Activated CD8-positive, alpha-beta T cell treated with anti-CD3 and anti-CD28 coated beads for 36 hours (primary cell): ENCODE measurements around the gene RIMBP2. TPM values are rescaled to one million over a fixed set of nuclear protein-coding genes. Genes with fewer than 3 reads are reported as not detected.

Source experiments
- ATAC-seq: fragments of 200-7000 bp; cut with Tn5 transposase; one replicate; pipeline ENCODE4 v1.10.0; 2021; ENCODE audit warnings: mild to moderate bottlenecking, moderate library complexity
- CTCF ChIA-PET: fragments of 350-600 bp; sonication (Branson Sonifier 250); formaldehyde crosslinking; loops from one replicate; lab custom pipeline; 2021; ENCODE audit warnings: antibody characterized with exemption; lab: Charles Lee
- POLR2A ChIA-PET: fragments of 350-600 bp; sonication (Branson Sonifier 250); formaldehyde crosslinking; loops from one replicate; lab custom pipeline; 2021; ENCODE audit warnings: antibody characterized with exemption; lab: Charles Lee
- DNase-seq: peaks from one replicate; pipeline ENCODE4 v3.0.0-alpha.2; 2020
- H3K27ac Mint-ChIP-seq: one replicate; pipeline ENCODE4 v1.8.0; 2021; ENCODE audit warnings: mild to moderate bottlenecking, mixed read lengths
- H3K27me3 Mint-ChIP-seq: one replicate; pipeline ENCODE4 v1.8.0; 2021; ENCODE audit warnings: mixed read lengths
- H3K36me3 Mint-ChIP-seq: one replicate; pipeline ENCODE4 v1.8.0; 2021; ENCODE audit warnings: low read depth, mixed read lengths
- H3K4me1 Mint-ChIP-seq: one replicate; pipeline ENCODE4 v1.8.0; 2021; ENCODE audit warnings: low read depth, mixed read lengths
- H3K4me3 Mint-ChIP-seq: one replicate; pipeline ENCODE4 v1.8.0; 2021; ENCODE audit warnings: mild to moderate bottlenecking, moderate library complexity, mixed read lengths
- H3K9me3 Mint-ChIP-seq: one replicate; pipeline ENCODE4 v1.8.0; 2021; ENCODE audit warnings: mixed read lengths
- CTCF ChIP-seq: fragments of 200-600 bp; IDR thresholded peaks from one replicate; pipeline ENCODE4 v1.8.0; 2022; ENCODE audit warnings: antibody characterized with exemption, mild to moderate bottlenecking
- intact Hi-C: fragments of 100-400 bp; cut with micrococcal nuclease; formaldehyde crosslinking; loops from one replicate; pipeline ENCODE4 v1.10.0; 2022
- total RNA-seq, 2 experiments: library from RNA; stranded (reverse); gene quantifications; one replicate each; pipeline ENCODE4 v1.2.3, GENCODE V29; 2021

Gene RIMBP2
- total RNA-seq, 2 experiments from 2014 or later = not detected

GRCh38 chr12:130667421-130667960, 48.6 kb downstream of the RIMBP2 start:
- no peak for ATAC-seq
- CTCF ChIA-PET = no interaction called here
- H3K9me3 Mint-ChIP-seq = peaks cover 12% of the 10 kb centered on the region

GRCh38 chr12:130666645-130667044, 49.5 kb downstream of the RIMBP2 start:
- no peak for TF ChIP-seq CTCF
- Mint-ChIP-seq H3K36me3 (no peaks in the 10 kb centered on the region), H3K27ac (no peak overlapping the region), H3K4me3 (no peak overlapping the region), H3K9me3 (peaks cover 12% of the 10 kb centered on the region), H3K4me1 (no peaks in the 10 kb centered on the region), H3K27me3 (peaks cover 2% of the 10 kb centered on the region)
- intact Hi-C loops = no loop called here
- POLR2A ChIA-PET = no interaction called here
- CTCF ChIA-PET = no interaction called here
- DNase-seq = no peak
- no peak for ATAC-seq

More at GRCh38 chr12:130667421-130667960, 48.6 kb downstream of the RIMBP2 start:
- no peak for DNase-seq
- Mint-ChIP-seq H3K27ac (no peak overlapping the region), H3K36me3 (no peaks in the 10 kb centered on the region), H3K27me3 (peaks cover 2% of the 10 kb centered on the region), H3K4me1 (no peaks in the 10 kb centered on the region), H3K4me3 (no peak overlapping the region)
- no peak for TF ChIP-seq CTCF
- intact Hi-C loops = no loop called here
- POLR2A ChIA-PET = no interaction called here

GRCh38 chr12:130665753-130666152, 50.3 kb downstream of the RIMBP2 start:
- POLR2A ChIA-PET = no interaction called here
- TF ChIP-seq CTCF = no peak
- Mint-ChIP-seq H3K36me3 (no peaks in the 10 kb centered on the region), H3K9me3 (peaks cover 9% of the 10 kb centered on the region), H3K27ac (no peak overlapping the region), H3K4me3 (no peak overlapping the region), H3K4me1 (no peaks in the 10 kb centered on the region), H3K27me3 (no peaks in the 10 kb centered on the region)
- DNase-seq (no peak), ATAC-seq (no peak)
- intact Hi-C loops = no loop called here
- CTCF ChIA-PET = no interaction called here

- Mint-ChIP-seq H3K27ac (no peak overlapping the region), H3K4me3 (no peak overlapping the region), H3K9me3 (peaks cover 9% of the 10 kb centered on the region), H3K36me3 (no peaks in the 10 kb centered on the region), H3K4me1 (no peaks in the 10 kb centered on the region), H3K27me3 (peaks cover 2% of the 10 kb centered on the region)
- ATAC-seq (no peak), DNase-seq (no peak)
- intact Hi-C loops = no loop called here
- POLR2A ChIA-PET = no interaction called here
- CTCF ChIA-PET = no interaction called here
- TF ChIP-seq CTCF = no peak
Measured at GRCh38 chr12:130664772-130665171, 51.3 kb downstream of the RIMBP2 start.

GRCh38 chr12:130664252-130664651, 51.8 kb downstream of the RIMBP2 start:
- ATAC-seq = no peak
- Mint-ChIP-seq H3K27me3 (peaks cover 2% of the 10 kb centered on the region), H3K27ac (no peak overlapping the region), H3K9me3 (peaks cover 9% of the 10 kb centered on the region), H3K4me3 (no peak overlapping the region), H3K4me1 (no peaks in the 10 kb centered on the region), H3K36me3 (no peaks in the 10 kb centered on the region)
- ChIA-PET CTCF (no interaction called here), POLR2A (no interaction called here)
- intact Hi-C loops = no loop called here
- DNase-seq = no peak
- TF ChIP-seq CTCF = no peak
